Measurements from ENCODE around the gene TMEM184A. TPM values are rescaled to one million over a fixed set of nuclear protein-coding genes. Genes with fewer than 3 reads are reported as not detected.
A peak's percentile ranks its signal among the peaks of the same experiment; 100 is the strongest.

TMEM184A gene
- total and polyA plus RNA-seq, 2 of the 13 experiments (the other 11 are each of a cell fraction or from before 2014, with no cell fraction given): 9.5 to 20.4 TPM

- peak; percentile 19; the same call in 1 of the 2 replicates for TF ChIP-seq TSC22D2 (CRISPR knock-in tag; IDR thresholded peaks at IDR 0.05; ENCODE audit: borderline replicate concordance)
- peak; percentile 95 for TF ChIP-seq ZNF451 (CRISPR knock-in tag; IDR thresholded peaks at IDR 0.05)
- TF ChIP-seq MZF1 (CRISPR knock-in tag; IDR thresholded peaks at IDR 0.05; ENCODE audit: borderline replicate concordance): no peak
- TF ChIP-seq KDM5B (CRISPR knock-in tag; IDR thresholded peaks at IDR 0.05; ENCODE audit: borderline replicate concordance): peak; percentile 82
- no peak for TF ChIP-seq ZNF564 (CRISPR knock-in tag; IDR thresholded peaks at IDR 0.05)
- no peak for TF ChIP-seq SRSF4 (IDR thresholded peaks at IDR 0.05; ENCODE audit: low read depth, low read length, poor library complexity, severe bottlenecking)
- TF ChIP-seq GRHL1 (CRISPR knock-in tag; conservative IDR thresholded peaks at IDR 0.05): no peak
- peak; percentile 68; the same call in 1 of the 2 replicates for TF ChIP-seq ZNF337 (CRISPR knock-in tag; IDR thresholded peaks at IDR 0.05; ENCODE audit: borderline replicate concordance, low read depth)
- no peak for TF ChIP-seq LRRFIP1 (CRISPR knock-in tag; conservative IDR thresholded peaks at IDR 0.05)
- TF ChIP-seq ZNF713 (CRISPR knock-in tag; IDR thresholded peaks at IDR 0.05): peak; percentile 96; the same call in 1 of the 2 replicates
- no peak for TF ChIP-seq CBX2 (IDR thresholded peaks at IDR 0.05; ENCODE audit: low read depth, low read length)
- no peak for TF ChIP-seq CBX2 (CRISPR knock-in tag; IDR thresholded peaks at IDR 0.05; ENCODE audit: low read depth)
- no peak for TF ChIP-seq ZNF441 (CRISPR knock-in tag; IDR thresholded peaks at IDR 0.05; ENCODE audit: borderline replicate concordance)
- TF ChIP-seq ZNF567 (CRISPR knock-in tag; IDR thresholded peaks at IDR 0.05; ENCODE audit: borderline replicate concordance): peak; percentile 61; the same call in 1 of the 2 replicates
- peak; percentile 89 for TF ChIP-seq KLF12 (CRISPR knock-in tag; IDR thresholded peaks at IDR 0.05; ENCODE audit: borderline replicate concordance)
- no peak for TF ChIP-seq STAT5B (CRISPR knock-in tag; IDR thresholded peaks at IDR 0.05)
- TF ChIP-seq KAT7 (CRISPR knock-in tag; IDR thresholded peaks at IDR 0.05; ENCODE audit: borderline replicate concordance): no peak
- no peak for TF ChIP-seq HHEX (CRISPR knock-in tag; IDR thresholded peaks at IDR 0.05)
- TF ChIP-seq FOXJ3 (CRISPR knock-in tag; IDR thresholded peaks at IDR 0.05; ENCODE audit: borderline replicate concordance): peak; percentile 88; the same call in 1 of the 2 replicates
- TF ChIP-seq SOX13 (IDR thresholded peaks at IDR 0.05): no peak
- TF ChIP-seq SOX13 (CRISPR knock-in tag; conservative IDR thresholded peaks at IDR 0.05 in 1 of 2, IDR thresholded peaks at IDR 0.05 in 1 of 2): peak in 1 of 2 experiments; percentile 48; a peak in 1 of 4 replicates
- 0 out of 2 replicates have a peak, but pooled peaks have one; percentile 57 for TF ChIP-seq MTF1 (CRISPR knock-in tag; IDR thresholded peaks at IDR 0.05)
- peak; percentile 91; the same call in 1 of the 2 replicates for TF ChIP-seq MTA1 (CRISPR knock-in tag; IDR thresholded peaks at IDR 0.05; ENCODE audit: borderline replicate concordance)
- TF ChIP-seq HDAC6 (IDR thresholded peaks at IDR 0.05; ENCODE audit: low read depth, low read length): no peak
- 0 out of 2 replicates have a peak, but pooled peaks have one; percentile 69 for TF ChIP-seq BORCS8-MEF2B (CRISPR knock-in tag; IDR thresholded peaks at IDR 0.05)
- no peak for TF ChIP-seq SYNCRIP (IDR thresholded peaks at IDR 0.05; ENCODE audit: insufficient read depth, low read depth, low read length)
- TF ChIP-seq MYNN (CRISPR knock-in tag; IDR thresholded peaks at IDR 0.05; ENCODE audit: low read depth): no peak
These were observed at the start of gene TMEM184A (continued) for GRCh38 chr7:1555813-1556543.

All from HepG2 (cell line).